HepG2 (cell line): ENCODE measurements around the gene PHRF1. TPM values are rescaled to one million over a fixed set of nuclear protein-coding genes. Genes with fewer than 3 reads are reported as not detected.
A peak's percentile ranks its signal among the peaks of the same experiment; 100 is the strongest.

Source experiments
- GFI1 ChIP-seq: sonication (generic); formaldehyde crosslinking; IDR thresholded peaks from 2 replicates; pipeline ENCODE4 v1.5.0; 2020; ENCODE audit warnings: missing genetic modification reagents, mild to moderate bottlenecking, borderline replicate concordance
- GMEB2 ChIP-seq: IDR thresholded peaks from 2 replicates; pipeline ENCODE4 v1.6.1; 2016; ENCODE audit warnings: missing biosample characterization, missing genetic modification reagents, low read depth
- MEIS1 ChIP-seq: sonication (generic); formaldehyde crosslinking; IDR thresholded peaks from 2 replicates; pipeline ENCODE4 v1.9.0; 2021; ENCODE audit warnings: mild to moderate bottlenecking, missing genetic modification reagents, moderate library complexity, borderline replicate concordance
- MEIS2 ChIP-seq: sonication (generic); formaldehyde crosslinking; IDR thresholded peaks from 2 replicates; pipeline ENCODE4 v1.9.0; 2021; ENCODE audit warnings: mild to moderate bottlenecking, missing genetic modification reagents
- NFYB ChIP-seq: sonication (generic); formaldehyde crosslinking; IDR thresholded peaks from 2 replicates; pipeline ENCODE4 v1.4.0; 2020; ENCODE audit warnings: missing genetic modification reagents
- NR2F2 ChIP-seq: IDR thresholded peaks from 2 replicates; pipeline ENCODE4 v1.6.1; 2012; ENCODE audit warnings: low read depth, inconsistent platforms, borderline replicate concordance
- PBX3 ChIP-seq: sonication (generic); formaldehyde crosslinking; IDR thresholded peaks from 2 replicates; pipeline ENCODE4 v1.8.1; 2023; ENCODE audit warnings: missing genetic modification reagents, inconsistent platforms, borderline replicate concordance
- RCOR2 ChIP-seq: IDR thresholded peaks from 2 replicates; pipeline ENCODE4 v1.6.1; 2016; ENCODE audit warnings: missing biosample characterization, missing genetic modification reagents
- RFXAP ChIP-seq: sonication (generic); formaldehyde crosslinking; IDR thresholded peaks from 2 replicates; pipeline ENCODE4 v1.4.0; 2020; ENCODE audit warnings: missing genetic modification reagents, borderline replicate concordance
- SALL1 ChIP-seq: sonication (generic); formaldehyde crosslinking; IDR thresholded peaks from 2 replicates; pipeline ENCODE4 v1.8.0; 2022; ENCODE audit warnings: mild to moderate bottlenecking, missing genetic modification reagents
- SCMH1 ChIP-seq: sonication (generic); formaldehyde crosslinking; IDR thresholded peaks from 2 replicates; pipeline ENCODE4 v1.9.0; 2021; ENCODE audit warnings: missing genetic modification reagents, mild to moderate bottlenecking, borderline replicate concordance
- TFE3 ChIP-seq: IDR thresholded peaks from 2 replicates; pipeline ENCODE4 v1.6.1; 2016
- THAP11 ChIP-seq: IDR thresholded peaks from 2 replicates; pipeline ENCODE4 v1.6.1; 2016; ENCODE audit warnings: missing biosample characterization, missing genetic modification reagents
- THAP7 ChIP-seq: sonication (generic); formaldehyde crosslinking; IDR thresholded peaks from 2 replicates; pipeline ENCODE4 v1.8.1; 2023; ENCODE audit warnings: mild to moderate bottlenecking, missing genetic modification reagents
- ZBTB49 ChIP-seq: sonication (generic); formaldehyde crosslinking; IDR thresholded peaks from 2 replicates; pipeline ENCODE4 v1.4.0; 2020; ENCODE audit warnings: missing genetic modification reagents, borderline replicate concordance
- ZFP62 ChIP-seq: sonication (generic); formaldehyde crosslinking; IDR thresholded peaks from 2 replicates; pipeline ENCODE4 v1.4.0; 2020; ENCODE audit warnings: missing genetic modification reagents
- ZNF282 ChIP-seq: fragments of 450-650 bp; IDR thresholded peaks from 2 replicates; pipeline ENCODE4 v1.6.1; 2018; ENCODE audit not compliant: partially characterized antibody
- ZNF503 ChIP-seq: sonication (generic); formaldehyde crosslinking; IDR thresholded peaks from 2 replicates; pipeline ENCODE4 v1.4.0; 2020; ENCODE audit warnings: missing genetic modification reagents
- ZSCAN29 ChIP-seq: sonication (generic); formaldehyde crosslinking; conservative IDR thresholded peaks from 2 replicates; pipeline ENCODE4 v1.4.0; 2020; ENCODE audit warnings: mild to moderate bottlenecking, missing genetic modification reagents
- polyA plus RNA-seq, 8 experiments: library from polyadenylated mRNA; depleted of rRNA in 3 of 8; stranded (reverse) in 7 of 8; unstranded in 1 of 8; fragments of >200 nt; fragmentation: Illumina TruSeq in 4 of 8; extraction: Trizol in 4 of 8; gene quantifications; 2 replicates each; pipeline versions ENCODE4 v1.2.1 to v1.2.3, GENCODE V29; 2011 to 2016; ENCODE audit warnings: low read depth in 4 of 8, missing spikeins in 1 of 8, mixed read lengths in 1 of 8; ENCODE audit not compliant: insufficient read depth in 1 of 8
- total RNA-seq, 5 experiments: library from RNA; depleted of rRNA; stranded (reverse); fragments of >200 nt; fragmentation: Illumina TruSeq; extraction: Trizol; gene quantifications; 2 replicates each; pipeline ENCODE4 v1.2.3, GENCODE V29; 2016; ENCODE audit warnings: low read depth in 1 of 5

Gene PHRF1
- total and polyA plus RNA-seq, 2 of the 13 experiments (the other 11 are each of a cell fraction or from before 2014, with no cell fraction given) = 8.2 to 16.7 TPM

- TF ChIP-seq MEIS2 (CRISPR knock-in tag) (no peak; the same call in 1 of the 2 replicates), NR2F2 (no peak), ZNF282 (no peak), THAP7 (no peak), SALL1 (peak; percentile 33; the same call in 1 of the 2 replicates), PBX3 (CRISPR knock-in tag) (no peak), ZNF503 (CRISPR knock-in tag) (no peak), SCMH1 (CRISPR knock-in tag) (no peak), RFXAP (CRISPR knock-in tag) (peak; percentile 47; the same call in 1 of the 2 replicates), TFE3 (CRISPR knock-in tag) (no peak), MEIS1 (CRISPR knock-in tag) (no peak), THAP11 (CRISPR knock-in tag) (peak; percentile 21; the same call in 1 of the 2 replicates), ZBTB49 (CRISPR knock-in tag) (no peak), NFYB (peak; percentile 80), ZFP62 (CRISPR knock-in tag) (no peak), GMEB2 (CRISPR knock-in tag) (no peak), GFI1 (no peak; the same call in 1 of the 2 replicates), ZSCAN29 (CRISPR knock-in tag) (no peak), RCOR2 (CRISPR knock-in tag) (no peak)
Observed at GRCh38 chr11:568306-569157, 7.7 kb upstream of the PHRF1 start (continued).
